Pons (tissue), 1 donor: ENCODE data around the gene TPSG1.
"Not testable (repeated sequence)": the region's sequence is repeated elsewhere in the genome, so short reads cannot be mapped to it uniquely, and the experiment has no call there.

ENCODE experiments used
- DNase-seq: peaks from one replicate; pipeline ENCODE4 v3.0.0-alpha.2; 2016; ENCODE audit warnings: low spot score

Gene TPSG1

DNA sequence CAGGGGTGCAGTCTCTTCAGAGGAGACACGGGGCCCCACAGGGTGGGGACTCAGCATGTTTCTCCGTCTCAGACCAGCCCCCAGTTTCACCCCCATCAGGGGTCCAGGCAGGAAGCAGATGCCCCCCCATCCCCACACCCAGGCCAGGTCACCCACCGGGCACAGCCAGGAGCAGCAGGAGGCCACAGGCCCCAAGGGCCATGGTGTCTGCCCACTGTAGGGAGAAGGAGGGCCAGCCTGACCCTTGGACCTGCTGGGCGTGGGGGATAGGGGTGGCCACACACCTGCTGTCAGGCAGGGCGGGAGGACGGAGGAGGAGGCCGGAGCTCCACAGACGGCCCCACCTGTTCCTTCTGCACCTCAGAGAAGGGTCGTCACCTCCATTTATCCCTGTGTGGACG is at the start of gene TPSG1:
TPSG1 (minus strand) TSS at position 218 of the 401 bp plus-strand sequence; CDS start at position 202, 16 bp downstream.
- DNase-seq: no peak

DNA sequence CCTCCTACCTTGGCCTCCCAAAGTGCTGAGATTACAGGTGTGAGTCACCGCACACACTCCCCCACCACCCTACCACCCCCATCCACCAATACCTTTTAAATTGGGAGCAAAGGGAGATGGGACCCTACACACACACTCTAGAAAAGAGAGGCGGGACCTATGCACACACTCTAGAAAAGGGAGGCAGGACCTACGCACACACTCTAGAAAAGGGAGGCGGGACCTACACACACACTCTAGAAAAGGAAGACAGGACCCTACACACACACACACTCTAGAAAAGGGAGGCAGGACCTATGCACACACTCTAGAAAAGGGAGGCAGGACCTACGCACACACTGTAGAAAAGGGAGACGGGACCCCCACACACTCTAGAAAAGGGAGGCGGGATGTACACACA is 49.7 kb upstream of the TPSG1 start:
- DNase-seq: no peak

DNA sequence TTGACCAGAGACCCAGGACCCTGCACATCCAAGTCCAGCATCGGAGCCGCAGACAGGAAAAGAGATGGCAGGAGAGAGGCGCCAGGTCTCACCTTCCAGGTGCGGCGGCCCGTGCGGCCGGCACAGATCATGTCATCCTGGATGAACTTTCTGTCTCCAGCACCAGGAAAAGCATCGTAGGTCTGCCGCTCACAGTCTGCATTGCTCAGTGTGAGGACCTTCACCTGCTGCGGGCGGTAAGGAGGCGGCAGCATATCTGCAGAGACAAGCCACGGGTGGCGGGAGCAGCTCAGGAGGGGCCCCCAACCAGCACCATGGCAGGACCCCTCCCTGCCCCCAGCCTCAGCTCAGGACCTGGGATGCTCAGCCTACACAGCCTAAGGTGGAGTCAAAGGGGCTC is 48.7 kb upstream of the TPSG1 start:
- DNase-seq: no peak

DNA sequence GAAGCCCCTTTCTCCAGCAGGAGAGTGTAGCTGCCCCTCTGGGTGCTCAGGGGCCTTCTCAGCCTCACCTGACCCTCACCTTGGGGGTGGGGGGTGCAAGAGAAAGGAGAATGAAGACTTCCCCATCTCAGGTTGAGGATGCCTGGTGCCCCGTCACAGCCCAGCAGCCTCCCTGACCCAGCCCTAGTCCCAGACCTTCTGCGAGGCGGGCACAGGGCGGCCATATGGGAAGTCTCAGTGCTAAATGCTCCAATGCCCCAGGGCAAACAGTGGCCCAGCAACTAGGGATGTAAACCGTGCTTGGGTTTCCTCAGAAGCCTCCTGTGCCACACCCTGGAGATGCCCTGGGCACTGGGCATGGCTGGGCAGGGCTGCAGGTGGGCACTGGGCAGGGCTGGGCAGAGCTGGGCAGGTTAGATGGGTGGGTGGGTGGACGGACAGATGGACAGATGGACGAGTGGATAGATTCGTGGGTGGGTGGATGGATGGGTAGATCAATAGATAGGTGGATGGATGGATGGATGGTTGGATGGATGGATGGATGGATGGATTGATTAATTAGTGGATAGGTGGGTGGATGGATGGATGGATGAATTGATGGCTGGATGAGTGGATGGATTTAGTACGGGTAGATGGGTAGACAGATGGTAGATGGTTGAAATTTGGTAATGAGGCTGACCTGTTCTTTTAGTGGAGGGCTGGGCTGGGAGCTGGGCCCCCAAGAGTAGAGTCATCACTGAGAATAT is 47.6 kb upstream of the TPSG1 start:
- no peak for DNase-seq

DNA sequence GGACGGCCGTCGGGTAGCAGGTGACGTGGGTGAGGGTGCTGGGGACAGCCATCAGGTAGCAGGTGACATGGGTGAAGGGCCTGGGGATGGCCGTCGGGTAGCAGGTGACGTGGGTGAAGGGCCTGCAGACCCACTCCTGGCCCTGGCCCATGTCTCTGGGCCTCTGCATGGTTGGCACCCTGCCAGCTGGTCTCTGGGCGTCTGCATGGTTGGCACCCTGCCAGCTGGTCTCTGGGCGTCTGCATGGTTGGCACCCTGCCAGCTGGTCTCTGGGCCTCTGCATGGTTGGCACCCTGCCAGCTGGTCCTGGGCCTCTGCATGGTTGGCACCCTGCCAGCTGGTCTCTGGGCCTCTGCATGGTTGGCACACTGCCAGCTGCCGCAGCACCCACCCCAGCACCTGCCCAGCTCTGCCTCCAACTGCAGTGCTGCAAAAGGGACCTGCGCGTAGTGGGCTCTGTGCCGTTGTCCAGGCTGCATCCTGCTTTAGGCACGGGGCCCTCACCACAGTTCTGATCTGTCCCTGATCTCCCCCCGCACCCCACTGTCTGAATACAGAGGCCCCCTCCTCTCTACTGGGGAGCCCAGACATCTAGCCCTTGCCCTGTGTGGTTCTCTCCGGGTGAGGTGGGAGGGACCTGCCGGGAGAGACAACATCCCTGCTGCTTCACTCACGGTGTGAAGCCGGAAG is 46.8 kb upstream of the TPSG1 start:
- not testable (repeated sequence) for DNase-seq

DNA sequence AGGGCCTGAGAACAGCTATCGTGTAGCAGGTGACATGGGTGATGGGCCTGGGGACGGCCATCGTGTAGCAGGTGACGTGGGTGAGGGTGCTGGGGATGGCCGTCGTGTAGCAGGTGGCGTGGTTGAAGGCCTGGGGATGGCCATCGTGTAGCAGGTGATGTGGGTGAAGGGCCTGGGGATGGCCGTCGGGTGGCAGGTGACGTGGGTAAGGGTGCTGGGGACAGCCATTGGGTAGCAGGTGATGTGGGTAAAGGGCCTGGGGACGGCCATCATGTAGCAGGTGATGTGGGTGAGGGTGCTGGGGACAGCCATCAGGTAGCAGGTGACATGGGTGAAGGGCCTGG is 46.3 kb upstream of the TPSG1 start:
- no peak for DNase-seq

DNA sequence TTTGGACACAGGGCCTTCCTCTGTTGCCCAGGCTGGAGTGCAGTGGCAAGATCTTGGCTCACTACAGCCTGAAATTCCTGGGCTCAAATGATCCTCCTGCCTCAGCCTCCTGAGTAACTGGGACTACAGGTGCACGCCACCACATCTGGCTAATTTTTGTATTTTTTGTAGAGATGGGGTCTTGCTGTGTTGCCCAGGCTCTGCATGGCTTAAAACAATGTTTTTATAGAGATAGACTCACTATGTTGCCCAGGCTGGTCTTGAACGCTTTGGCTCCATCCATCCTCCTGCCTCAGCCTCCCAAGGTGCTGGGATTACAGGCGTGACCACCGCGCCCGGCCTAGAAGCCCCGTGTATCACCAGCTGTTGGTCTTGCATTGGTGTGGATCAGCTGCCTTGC is 44.4 kb upstream of the TPSG1 start:
- not testable (repeated sequence) for DNase-seq

DNA sequence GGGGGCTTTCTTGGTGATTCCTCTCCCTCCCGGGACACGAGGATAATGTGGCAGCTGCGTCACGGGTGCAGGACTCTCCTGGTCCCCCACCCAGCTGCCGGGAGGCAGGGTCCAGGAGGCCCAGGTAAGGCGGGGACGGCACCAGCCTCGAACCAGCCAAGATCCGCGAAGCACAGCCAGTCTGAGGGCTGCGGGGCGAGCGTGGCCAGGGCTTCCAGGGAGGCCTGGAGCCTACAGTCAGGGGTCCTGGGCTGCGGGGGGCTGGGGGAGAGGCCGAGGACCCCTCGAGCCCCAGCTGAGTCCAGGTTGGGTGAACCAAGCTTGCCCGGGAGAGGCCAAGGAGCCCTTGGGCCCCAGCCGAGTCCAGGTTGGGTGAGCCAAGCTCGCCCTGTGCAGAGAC is 40.8 kb upstream of the TPSG1 start:
- no peak for DNase-seq

DNA sequence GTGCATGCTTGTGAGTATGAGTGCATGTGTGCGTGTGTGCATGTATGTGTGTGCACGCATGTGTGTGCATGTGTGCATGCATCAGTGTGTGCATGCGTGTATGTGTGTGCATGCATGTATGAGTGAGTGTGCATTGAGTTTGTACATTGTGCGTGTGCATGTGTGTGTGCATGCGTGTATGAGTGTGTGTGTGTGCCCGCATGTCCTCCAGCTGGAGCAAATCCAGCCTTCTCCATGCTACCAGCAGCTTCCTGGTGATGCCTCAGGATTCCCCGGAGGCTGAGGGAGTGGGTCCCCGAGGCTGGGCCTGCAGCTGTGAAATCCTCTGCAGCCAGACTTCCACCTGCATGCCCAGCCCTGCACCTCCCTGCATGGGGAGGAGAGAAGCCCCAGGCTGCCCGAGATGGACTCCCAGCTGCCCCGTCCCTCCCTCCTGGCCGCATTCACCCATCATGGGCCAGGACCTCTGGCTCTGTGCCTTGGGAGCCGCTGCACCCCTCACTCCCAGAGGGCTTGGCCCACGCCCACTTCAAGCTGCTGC is 40.1 kb upstream of the TPSG1 start:
- no peak for DNase-seq

DNA sequence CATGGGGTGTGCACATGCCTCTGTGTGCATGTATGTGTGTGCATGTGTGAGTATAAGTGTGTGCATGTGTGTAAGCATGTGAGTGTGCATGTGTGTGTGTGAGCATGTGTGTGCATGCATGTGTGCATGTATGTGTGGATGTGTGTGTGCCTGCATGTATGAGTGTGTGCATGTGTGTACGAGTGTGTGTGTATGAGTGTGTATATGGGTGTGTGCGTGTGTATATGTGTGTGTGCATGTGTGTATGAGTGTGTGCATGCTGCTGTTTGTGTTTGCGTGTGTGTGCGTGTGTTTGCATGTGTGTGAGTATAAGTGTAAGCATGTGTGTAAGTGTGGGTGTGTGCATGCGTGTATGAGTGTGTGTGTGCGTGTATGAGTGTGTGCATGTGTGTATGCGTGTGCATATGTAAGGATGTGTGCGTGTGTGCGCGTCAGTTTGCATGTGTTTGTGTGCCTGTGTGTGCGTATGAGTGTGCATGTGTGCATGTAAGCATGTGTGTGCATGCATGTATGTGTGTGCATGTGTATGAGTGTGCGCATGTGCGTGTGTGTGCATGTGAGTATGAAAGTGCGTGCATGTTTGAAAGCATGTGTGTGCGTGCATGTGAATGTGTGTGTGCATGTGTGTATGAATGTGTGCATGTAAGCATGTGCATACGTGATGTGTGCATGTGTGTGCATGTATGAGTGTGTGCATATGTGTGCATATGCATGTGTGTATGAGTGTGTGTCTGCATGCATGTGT is 39.4 kb upstream of the TPSG1 start:
- DNase-seq: no peak

DNA sequence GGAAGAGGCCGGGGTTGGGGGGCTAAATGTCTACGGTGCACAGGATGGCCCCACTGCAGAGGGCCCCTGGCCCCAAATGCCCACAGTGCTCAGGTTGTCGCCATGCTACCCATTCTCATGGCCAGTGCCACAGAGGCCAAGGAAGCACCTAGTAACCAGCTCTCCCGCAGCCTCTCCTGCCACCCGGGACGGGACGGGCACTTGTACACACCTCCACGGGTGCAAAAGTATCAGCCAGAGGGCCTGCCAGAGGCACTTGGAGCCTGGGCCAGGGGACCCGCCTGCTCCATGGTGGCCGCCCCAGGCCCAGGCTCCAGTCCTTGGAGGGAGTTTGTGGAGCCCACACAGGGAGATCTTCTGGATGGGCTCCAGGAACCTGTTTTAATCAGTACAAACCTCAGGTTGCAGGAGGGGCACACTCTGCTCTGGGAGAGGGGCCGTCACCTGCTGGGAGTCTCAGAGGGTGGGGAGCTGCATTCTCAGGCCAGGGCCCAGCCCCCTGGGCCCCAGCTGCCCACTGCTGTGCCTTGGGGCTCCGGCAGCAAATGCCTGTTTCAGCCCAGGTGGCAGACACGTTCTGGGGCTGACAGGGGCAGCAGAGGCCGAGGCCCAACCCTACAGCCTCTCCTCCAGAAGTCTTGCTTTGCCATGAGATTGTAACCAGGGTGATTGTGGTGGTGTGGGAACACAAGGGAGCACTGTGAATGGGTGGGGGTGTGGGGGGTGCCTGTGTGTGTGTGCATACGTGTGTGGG is 38.7 kb upstream of the TPSG1 start:
- DNase-seq: no peak

DNA sequence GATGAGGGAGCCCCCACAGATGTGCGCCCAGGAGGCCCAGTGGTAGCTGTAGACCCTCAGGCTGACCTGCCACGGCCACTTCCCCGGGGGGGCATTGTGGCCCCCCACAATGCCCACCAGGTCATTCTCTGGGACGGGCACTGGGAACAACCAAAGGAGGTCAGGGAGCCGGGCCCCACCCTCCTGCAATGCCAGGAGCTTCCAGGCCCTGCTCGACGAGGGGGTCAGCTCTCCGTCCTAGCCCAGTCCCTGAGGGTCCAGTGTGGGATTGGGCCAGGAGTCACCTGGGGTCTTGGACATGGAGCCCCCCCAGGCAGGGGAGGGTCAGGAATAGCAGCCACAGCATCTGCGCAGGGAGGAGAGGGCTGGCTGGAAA is 37.8 kb upstream of the TPSG1 start:
- DNase-seq: no peak

DNA sequence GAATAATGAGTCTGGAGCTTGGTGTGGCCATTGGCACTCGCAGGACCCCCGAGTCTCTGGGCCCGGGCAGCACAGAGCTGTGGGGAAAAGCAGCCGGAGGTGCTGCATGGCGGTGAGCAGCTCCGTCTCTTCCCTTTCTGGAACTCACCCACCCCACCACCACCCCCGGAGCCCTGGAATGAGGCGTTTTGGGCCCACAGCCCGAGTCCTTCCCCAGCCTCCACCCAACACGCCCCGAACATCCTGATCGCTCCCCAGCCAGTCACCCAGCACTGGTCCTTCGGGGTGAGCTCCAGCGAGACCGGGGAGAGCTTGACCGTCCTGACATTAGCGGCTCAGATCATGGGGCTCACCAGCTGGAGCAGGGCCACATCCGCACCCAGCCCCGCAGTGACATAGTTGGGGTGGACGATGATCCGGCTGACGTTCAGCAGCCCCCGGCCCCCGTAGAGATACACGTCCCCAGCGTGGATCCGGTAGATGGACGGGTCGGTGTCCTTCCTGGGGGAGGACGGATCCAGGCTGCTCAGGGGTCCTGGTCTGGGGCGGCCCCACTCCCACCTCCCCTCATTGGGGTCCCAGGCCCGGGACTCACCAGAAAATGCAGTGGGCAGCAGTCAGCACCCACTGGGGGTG is 37.3 kb upstream of the TPSG1 start:
- DNase-seq: no peak

DNA sequence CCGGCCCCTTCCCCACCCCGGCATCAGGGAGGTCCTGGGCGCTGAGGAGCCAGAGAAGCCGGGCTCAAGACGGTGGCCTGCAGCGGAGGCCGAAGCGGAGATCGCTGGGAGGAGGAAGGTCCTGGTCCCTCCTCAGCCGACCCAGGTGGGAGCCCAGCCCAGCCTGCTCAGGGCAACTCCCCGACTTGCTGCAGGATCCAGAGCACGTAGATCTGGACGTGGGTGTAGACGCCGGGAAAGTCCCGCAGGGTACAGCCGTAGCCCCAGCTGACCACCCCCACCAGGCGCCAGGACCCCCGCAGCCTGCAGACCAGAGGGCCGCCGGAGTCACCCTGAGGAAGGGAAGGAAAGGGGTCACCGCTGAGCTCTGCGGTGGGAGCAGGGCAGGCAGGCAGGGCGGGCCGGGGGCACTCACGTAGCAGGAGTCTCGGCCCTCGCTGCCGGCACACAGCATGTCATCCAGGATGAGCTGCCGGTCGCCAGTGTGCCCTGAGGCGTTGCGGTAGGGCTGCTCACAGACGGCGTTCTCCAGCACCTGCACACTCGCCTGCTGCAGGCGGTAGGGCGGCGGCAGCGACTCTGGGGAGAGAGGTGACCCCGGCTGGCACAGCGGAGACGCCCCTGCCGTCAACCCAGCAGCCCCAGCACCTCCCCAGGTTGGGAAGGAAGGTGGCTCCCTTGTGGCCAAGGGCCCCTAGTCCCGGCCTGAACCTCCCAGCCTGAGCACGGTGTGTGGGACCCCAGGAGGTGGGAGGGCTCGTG is 36.2 kb upstream of the TPSG1 start:
- no peak for DNase-seq

DNA sequence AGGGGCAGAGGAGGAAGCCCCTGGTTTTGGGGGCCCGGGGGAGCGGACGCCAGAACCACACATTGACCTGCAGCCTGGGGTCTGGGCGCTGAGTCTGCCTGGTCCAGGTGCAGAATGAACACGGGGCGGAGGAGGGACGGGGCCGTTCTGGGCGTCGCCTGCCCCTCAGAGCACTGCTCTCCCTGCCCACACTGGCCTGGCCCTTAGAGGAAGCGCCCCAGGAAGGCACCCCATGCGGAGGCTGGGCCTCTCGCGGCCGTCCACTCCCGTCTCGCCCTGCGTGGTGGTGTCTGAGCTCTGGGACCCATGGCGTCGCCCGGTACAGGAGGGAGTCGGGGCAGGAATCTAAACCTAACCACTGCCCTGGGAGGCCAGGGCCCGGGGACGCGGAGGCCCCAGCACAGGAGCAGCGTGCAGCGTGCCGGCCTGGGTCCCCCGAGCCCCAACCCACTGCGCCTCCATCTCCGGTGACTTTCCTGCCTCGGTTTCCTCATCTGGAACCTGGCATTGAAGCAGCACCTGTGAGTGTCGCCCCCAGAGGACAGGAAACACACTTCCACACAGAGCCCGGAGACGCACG is 35.1 kb upstream of the TPSG1 start:
- no peak for DNase-seq

DNA sequence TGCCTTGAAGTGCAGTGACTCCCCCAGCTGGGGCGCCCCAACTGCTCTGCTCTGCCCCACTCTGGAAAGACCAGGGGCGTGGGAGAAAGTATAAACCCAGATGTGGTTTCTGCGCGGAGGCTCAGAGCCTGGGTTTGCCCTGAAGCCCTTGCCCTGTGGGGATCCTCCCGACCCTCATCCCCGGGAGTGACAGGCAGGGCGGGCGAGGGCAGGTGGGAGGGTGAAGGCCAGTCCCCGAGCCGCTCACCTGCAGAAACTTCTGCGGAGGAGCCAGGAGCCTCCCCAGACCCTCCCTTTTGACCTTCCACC is 34.6 kb upstream of the TPSG1 start:
- DNase-seq: no peak

DNA sequence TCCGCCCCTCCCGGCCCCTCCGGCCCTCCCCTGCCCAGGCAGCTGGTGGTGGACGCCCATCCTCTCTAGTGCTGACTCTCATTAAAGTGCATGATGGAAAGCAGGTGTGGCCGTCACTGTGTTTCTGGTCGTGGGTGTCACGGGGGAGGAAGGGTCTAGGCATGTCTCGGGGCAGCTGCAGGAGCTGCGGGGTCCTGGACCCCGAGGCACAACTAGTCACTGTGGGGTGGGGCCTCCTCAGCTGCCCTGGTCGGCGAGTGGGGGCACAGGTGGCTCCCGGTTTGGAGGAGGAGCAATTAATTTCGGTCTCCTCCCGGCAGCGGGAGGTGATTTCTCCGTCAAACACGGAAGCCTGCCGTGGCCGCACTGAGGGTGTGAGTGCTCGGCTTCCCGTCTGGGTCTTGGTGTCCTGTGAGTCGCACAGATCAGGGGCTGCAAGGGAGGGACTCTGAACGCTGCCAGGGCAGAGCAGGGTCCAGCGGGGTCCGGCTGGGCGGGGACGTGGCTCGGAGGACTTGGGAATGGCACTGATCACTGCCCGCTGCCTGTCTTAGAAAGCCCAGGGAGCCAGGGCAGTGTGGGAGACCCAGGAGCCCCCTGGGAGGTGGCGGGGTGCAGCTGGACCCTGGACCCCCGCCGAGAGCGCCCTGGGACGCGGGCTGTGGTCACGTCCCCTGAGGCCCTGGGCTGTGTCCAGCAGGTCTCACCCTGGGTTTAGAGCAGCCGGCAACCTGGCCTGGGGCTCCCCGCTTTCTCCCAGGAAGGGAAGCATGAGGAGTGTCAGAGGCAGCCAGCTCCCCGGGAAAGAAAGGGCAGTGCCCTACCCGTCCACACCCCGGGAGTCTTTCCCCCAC is 34.1 kb upstream of the TPSG1 start:
- DNase-seq: no peak

DNA sequence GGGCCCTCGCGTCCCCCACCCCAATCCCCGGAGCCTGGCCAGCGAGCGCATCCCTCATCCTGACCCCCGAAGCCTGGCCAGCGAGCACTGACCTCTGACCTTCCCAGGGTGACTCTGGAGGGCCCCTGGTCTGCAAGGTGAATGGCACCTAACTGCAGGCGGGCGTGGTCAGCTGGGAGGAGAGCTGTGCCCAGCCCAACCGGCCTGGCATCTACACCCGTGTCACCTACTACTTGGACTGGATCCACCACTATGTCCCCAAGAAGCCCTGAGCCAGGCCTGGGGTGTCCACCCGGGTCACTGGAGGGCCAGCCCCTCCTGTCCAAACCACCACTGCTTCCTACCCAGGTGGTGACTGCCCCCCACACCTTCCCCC is 33.1 kb upstream of the TPSG1 start:
- DNase-seq: no peak

DNA sequence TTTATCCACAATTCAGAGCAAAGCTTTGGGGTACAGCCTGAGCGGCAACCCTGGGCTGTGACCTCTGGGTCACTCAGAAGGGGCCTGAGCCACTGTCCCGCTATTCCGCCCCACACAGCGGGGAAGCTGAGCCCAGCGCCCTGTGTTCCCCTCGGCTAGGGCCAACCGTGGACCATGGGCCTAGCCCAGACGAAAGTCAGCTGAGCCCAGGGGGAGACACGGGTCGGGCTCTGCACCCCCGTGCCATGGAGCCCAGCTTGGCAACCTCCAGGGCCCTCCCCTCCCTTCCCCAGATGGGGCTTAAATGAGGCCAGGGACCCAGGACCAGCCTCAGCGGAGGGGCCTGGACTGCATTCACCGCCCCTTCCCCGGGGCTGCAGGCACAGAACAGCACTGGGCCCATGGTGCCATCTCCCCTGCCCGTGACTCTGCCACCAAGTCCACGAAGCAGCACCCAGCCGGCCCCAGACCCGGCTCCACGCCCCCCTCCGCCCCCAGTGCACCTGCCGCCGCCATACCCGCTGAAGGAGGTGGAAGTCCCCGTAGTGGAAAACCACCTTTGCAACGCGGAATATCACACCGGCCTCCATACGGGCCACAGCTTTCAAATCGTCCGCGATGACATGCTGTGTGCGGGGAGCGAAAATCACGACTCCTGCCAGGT is 32.6 kb upstream of the TPSG1 start:
- DNase-seq: no peak
